ENCODE measurements around the gene FHL2.

- TF ChIP-seq CTCF (IDR thresholded peaks at IDR 0.05) = no peak
- TF ChIP-seq POLR2A (IDR thresholded peaks at IDR 0.05) = no peak
These were observed 74.8 kb downstream of the FHL2 start for GRCh38 chr2:105324101-105324500.

Measured in adrenal gland (tissue), 5 donors.